Measurements from ENCODE around the gene FOXF2. TPM values are rescaled to one million over a fixed set of nuclear protein-coding genes. Genes with fewer than 3 reads are reported as not detected.

The FOXF2 gene
- total and polyA plus RNA-seq, 2 donors (not counting 3 experiments of a cell fraction or from before 2014, with no cell fraction given) = not detected

GRCh38 chr6:1412901-1413300, 23.5 kb downstream of the FOXF2 start:
- intact Hi-C loops (cut with micrococcal nuclease) (no loop called here), dilution Hi-C loops (cut with MboI; ENCODE audit: extremely low pct_ligation_motif_present, low sequenced_read_pairs) (no loop called here)
- Histone ChIP-seq H3K27ac (ENCODE audit: insufficient read depth, low read depth, low read length) (no peak overlapping the region), H4K20me1 (replicated peaks; ENCODE audit: control insufficient read depth, extremely low read depth, insufficient read depth, low read length) (no peaks in the 10 kb centered on the region), H3K27me3 (ENCODE audit: control insufficient read depth in 2 of 2, insufficient read depth in 2 of 2, low read length in 2 of 2) (no peaks in the 10 kb centered on the region), H3K36me3 (ENCODE audit: control insufficient read depth in 2 of 2, extremely low read depth in 1 of 2, insufficient read depth in 2 of 2, low read length in 2 of 2) (no peaks in the 10 kb centered on the region), H2AFZ (ENCODE audit: low read depth, low read length) (no peak overlapping the region), H3K79me2 (ENCODE audit: control insufficient read depth, insufficient read depth, low read length) (no peaks in the 10 kb centered on the region), H3K9me1 (replicated peaks; ENCODE audit: control insufficient read depth, extremely low read depth, insufficient read depth, low read length) (no peaks in the 10 kb centered on the region), H3K4me2 (ENCODE audit: insufficient read depth, low read length) (no peak overlapping the region), H3K9ac (replicated peaks; ENCODE audit: extremely low read depth, insufficient read depth, low read length) (no peak overlapping the region), H3K4me3 (replicated peaks in 1 of 3; ENCODE audit: insufficient read depth in 1 of 3, low read depth in 1 of 3, low read length in 3 of 3) (no peak overlapping the region), H3K4me1 (ENCODE audit: control insufficient read depth, extremely low read depth, insufficient read depth, low read length) (no peaks in the 10 kb centered on the region), H3K9me3 (replicated peaks; ENCODE audit: control insufficient read depth, insufficient read depth, low read length) (no peaks in the 10 kb centered on the region)
- TF ChIP-seq JUN (IDR thresholded peaks at IDR 0.05; ENCODE audit: borderline replicate concordance, insufficient read depth, insufficient read length, low read depth) = no peak
- no peak for TF ChIP-seq FOS (IDR thresholded peaks at IDR 0.05; ENCODE audit: borderline replicate concordance, insufficient read depth, low read length)
- no peak for TF ChIP-seq CTCF (IDR thresholded peaks at IDR 0.05; ENCODE audit: extremely low read depth in 1 of 2, insufficient read depth in 1 of 2, low read depth in 1 of 2, low read length in 2 of 2)
- TF ChIP-seq POLR2A (IDR thresholded peaks at IDR 0.05; ENCODE audit: low read depth, low read length) = no peak
- no peak for TF ChIP-seq MAX (IDR thresholded peaks at IDR 0.05; ENCODE audit: insufficient read depth, insufficient read length)
- TF ChIP-seq EZH2 (IDR thresholded peaks at IDR 0.05; ENCODE audit: borderline replicate concordance, low read depth, low read length, severe bottlenecking) = no peak
- no peak for TF ChIP-seq MYC (IDR thresholded peaks at IDR 0.05; ENCODE audit: low read depth, low read length)
- no peak for TF ChIP-seq POLR2AphosphoS5 (IDR thresholded peaks at IDR 0.05; ENCODE audit: insufficient read depth, low read depth, low read length)
- no peak for TF ChIP-seq GATA2 (IDR thresholded peaks at IDR 0.05; ENCODE audit: insufficient read depth, insufficient read length, low read depth, low read length)
- POLR2A ChIA-PET = no interaction called here
- CTCF ChIA-PET = interaction anchor here (0.7 to 1.2 kb wide), 3 partner anchors 12 to 46 kb away, joined by 3 to 7 read pairs (median 3); no protein-coding TSS in a partner anchor
- no peak for FAIRE-seq
- no TSS peak for BruUV-seq (replicated peaks)
- no peak for DNase-seq (ENCODE audit: low read depth, low spot score)
